ENCODE measurements around the gene GRK3.
"Not testable (repeated sequence)": the region's sequence is repeated elsewhere in the genome, so short reads cannot be mapped to it uniquely, and the experiment has no call there.

- TF ChIP-seq SIN3A (IDR thresholded peaks at IDR 0.05; ENCODE audit: low read depth); YY1 (IDR thresholded peaks at IDR 0.05; ENCODE audit: extremely low read depth, insufficient replicate concordance, low read depth, low read length); EZH2 (IDR thresholded peaks at IDR 0.05); POLR2AphosphoS5 (IDR thresholded peaks at IDR 0.05; ENCODE audit: low read depth, low read length); EGR1 (IDR thresholded peaks at IDR 0.05; ENCODE audit: low read depth): not testable (repeated sequence)
- TF ChIP-seq, protein P1, sequence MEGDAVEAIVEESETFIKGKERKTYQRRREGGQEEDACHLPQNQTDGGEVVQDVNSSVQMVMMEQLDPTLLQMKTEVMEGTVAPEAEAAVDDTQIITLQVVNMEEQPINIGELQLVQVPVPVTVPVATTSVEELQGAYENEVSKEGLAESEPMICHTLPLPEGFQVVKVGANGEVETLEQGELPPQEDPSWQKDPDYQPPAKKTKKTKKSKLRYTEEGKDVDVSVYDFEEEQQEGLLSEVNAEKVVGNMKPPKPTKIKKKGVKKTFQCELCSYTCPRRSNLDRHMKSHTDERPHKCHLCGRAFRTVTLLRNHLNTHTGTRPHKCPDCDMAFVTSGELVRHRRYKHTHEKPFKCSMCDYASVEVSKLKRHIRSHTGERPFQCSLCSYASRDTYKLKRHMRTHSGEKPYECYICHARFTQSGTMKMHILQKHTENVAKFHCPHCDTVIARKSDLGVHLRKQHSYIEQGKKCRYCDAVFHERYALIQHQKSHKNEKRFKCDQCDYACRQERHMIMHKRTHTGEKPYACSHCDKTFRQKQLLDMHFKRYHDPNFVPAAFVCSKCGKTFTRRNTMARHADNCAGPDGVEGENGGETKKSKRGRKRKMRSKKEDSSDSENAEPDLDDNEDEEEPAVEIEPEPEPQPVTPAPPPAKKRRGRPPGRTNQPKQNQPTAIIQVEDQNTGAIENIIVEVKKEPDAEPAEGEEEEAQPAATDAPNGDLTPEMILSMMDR (IDR thresholded peaks at IDR 0.05 in 2 of 3, conservative IDR thresholded peaks at IDR 0.05 in 1 of 3; ENCODE audit: borderline replicate concordance in 1 of 3, insufficient read depth in 1 of 3, low read depth in 2 of 3, low read length in 2 of 3) = not testable (repeated sequence)
- TF ChIP-seq, protein P2, sequence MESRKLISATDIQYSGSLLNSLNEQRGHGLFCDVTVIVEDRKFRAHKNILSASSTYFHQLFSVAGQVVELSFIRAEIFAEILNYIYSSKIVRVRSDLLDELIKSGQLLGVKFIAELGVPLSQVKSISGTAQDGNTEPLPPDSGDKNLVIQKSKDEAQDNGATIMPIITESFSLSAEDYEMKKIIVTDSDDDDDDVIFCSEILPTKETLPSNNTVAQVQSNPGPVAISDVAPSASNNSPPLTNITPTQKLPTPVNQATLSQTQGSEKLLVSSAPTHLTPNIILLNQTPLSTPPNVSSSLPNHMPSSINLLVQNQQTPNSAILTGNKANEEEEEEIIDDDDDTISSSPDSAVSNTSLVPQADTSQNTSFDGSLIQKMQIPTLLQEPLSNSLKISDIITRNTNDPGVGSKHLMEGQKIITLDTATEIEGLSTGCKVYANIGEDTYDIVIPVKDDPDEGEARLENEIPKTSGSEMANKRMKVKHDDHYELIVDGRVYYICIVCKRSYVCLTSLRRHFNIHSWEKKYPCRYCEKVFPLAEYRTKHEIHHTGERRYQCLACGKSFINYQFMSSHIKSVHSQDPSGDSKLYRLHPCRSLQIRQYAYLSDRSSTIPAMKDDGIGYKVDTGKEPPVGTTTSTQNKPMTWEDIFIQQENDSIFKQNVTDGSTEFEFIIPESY (IDR thresholded peaks at IDR 0.05; ENCODE audit: extremely low read depth, insufficient replicate concordance, low read length) = not testable (repeated sequence)
Measured at GRCh38 chr22:25529541-25530137, 34.8 kb upstream of the GRK3 start.
